T-cell (primary cell): ENCODE results near the gene STMN3. TPM values are rescaled to one million over a fixed set of nuclear protein-coding genes. Genes with fewer than 3 reads are reported as not detected.

ENCODE experiments used
- ATAC-seq, 4 experiments: fragments of 200-7000 bp in 3 of 4; fragments of 150-1000 bp in 1 of 4; cut with Tn5 transposase; replicated peaks in 1 of 4; 1 replicate in 3 of 4; 2 replicates in 1 of 4; pipeline ENCODE4 v1.10.0; 2021; ENCODE audit warnings: moderate library complexity in 3 of 4, mild to moderate bottlenecking in 2 of 4, moderate number of reproducible peaks in 1 of 4
- CTCF ChIA-PET, 2 donors: fragments of 300-600 bp; sonication (Branson Sonifier 250); formaldehyde crosslinking; loops; one replicate each; lab custom pipeline; 2022; ENCODE audit warnings: antibody characterized with exemption in 2 of 2; lab: Charles Lee
- POLR2A ChIA-PET, 2 donors: fragments of 300-600 bp; sonication (Branson Sonifier 250); formaldehyde crosslinking; loops; one replicate each; lab custom pipeline; 2022; ENCODE audit warnings: antibody characterized with exemption in 2 of 2; lab: Charles Lee
- DNase-seq, 35 experiments: peaks; one replicate each; pipeline versions ENCODE4 v3.0.0 to v3.0.0-alpha.2; 2013 to 2023
- H3K27ac ChIP-seq: one replicate; pipeline ENCODE4 v1.5.1; 2013; ENCODE audit warnings: low read length
- H3K27me3 ChIP-seq, 2 experiments: replicated peaks in 1 of 2; 1 replicate in 1 of 2; 2 replicates in 1 of 2; pipeline versions ENCODE4 v1.6.1 to v1.7.0; 2013; ENCODE audit warnings: low read length in 1 of 2, mixed read lengths in 1 of 2; ENCODE audit not compliant: control insufficient read depth in 2 of 2, insufficient read depth in 2 of 2; ENCODE audit errors: extremely low read depth in 1 of 2
- H3K36me3 ChIP-seq, 2 donors: 1 replicate in 1 of 2; 2 replicates in 1 of 2; pipeline versions ENCODE4 v1.6.1 to v1.7.0; 2013; ENCODE audit warnings: low read length in 1 of 2; ENCODE audit not compliant: control insufficient read depth in 2 of 2, insufficient read depth in 1 of 2; ENCODE audit errors: extremely low read depth in 1 of 2
- H3K4me1 ChIP-seq, 2 experiments: 1 replicate in 1 of 2; 2 replicates in 1 of 2; pipeline versions ENCODE4 v1.6.1 to v1.7.0; 2013; ENCODE audit warnings: low read length in 2 of 2, mixed read lengths in 1 of 2; ENCODE audit not compliant: insufficient read depth in 2 of 2, control insufficient read depth in 1 of 2; ENCODE audit errors: extremely low read depth in 1 of 2
- H3K4me3 ChIP-seq, 2 donors: 1 replicate in 1 of 2; 2 replicates in 1 of 2; pipeline versions ENCODE4 v1.5.1 to v1.7.0; 2013; ENCODE audit warnings: mild to moderate bottlenecking in 2 of 2, low read length in 1 of 2, moderate library complexity in 1 of 2; ENCODE audit not compliant: control insufficient read depth in 1 of 2; ENCODE audit errors: extremely low read depth in 1 of 2
- H3K9me3 ChIP-seq: 2 replicates; pipeline ENCODE4 v1.7.0; 2013
- H3K27ac Mint-ChIP-seq, 2 donors: one replicate each; pipeline ENCODE4 v1.8.0; 2020 to 2021; ENCODE audit warnings: mild to moderate bottlenecking in 2 of 2, mixed read lengths in 2 of 2
- H3K27me3 Mint-ChIP-seq, 2 donors: one replicate each; pipeline ENCODE4 v1.8.0; 2021 to 2022; ENCODE audit warnings: mixed read lengths in 2 of 2
- H3K36me3 Mint-ChIP-seq: one replicate; pipeline ENCODE4 v1.8.0; 2021; ENCODE audit warnings: mixed read lengths
- H3K4me1 Mint-ChIP-seq, 3 donors: one replicate each; pipeline ENCODE4 v1.8.0; 2020 to 2022; ENCODE audit warnings: mixed read lengths in 3 of 3, mild to moderate bottlenecking in 1 of 3
- H3K4me3 Mint-ChIP-seq, 3 donors: one replicate each; pipeline ENCODE4 v1.8.0; 2020 to 2022; ENCODE audit warnings: mild to moderate bottlenecking in 3 of 3, mixed read lengths in 3 of 3, moderate library complexity in 3 of 3
- H3K9me3 Mint-ChIP-seq, 3 donors: one replicate each; pipeline ENCODE4 v1.8.0; 2020 to 2022; ENCODE audit warnings: mixed read lengths in 3 of 3
- WGBS: methylation state at CpG from one replicate; pipeline ENCODE4 v1.1.5; 2013; ENCODE audit warnings: missing lambda C conversion rate; ENCODE audit not compliant: insufficient coverage; 5-methylcytosine and 5-hydroxymethylcytosine counted together
- total RNA-seq, 35 experiments: library from RNA in 6 of 35; stranded (reverse) in 6 of 35; fragments of 120-200 nt in 1 of 35; gene quantifications; one replicate each; pipeline versions ENCODE4 v1.2.1 to v1.2.4 and lab custom pipeline; 2013 to 2026

STMN3 gene
- total RNA-seq, 5 donors from 2014 or later (not counting 1 experiment from before 2014, with no cell fraction given): 92.9 to 121 (median 107) TPM

DNA sequence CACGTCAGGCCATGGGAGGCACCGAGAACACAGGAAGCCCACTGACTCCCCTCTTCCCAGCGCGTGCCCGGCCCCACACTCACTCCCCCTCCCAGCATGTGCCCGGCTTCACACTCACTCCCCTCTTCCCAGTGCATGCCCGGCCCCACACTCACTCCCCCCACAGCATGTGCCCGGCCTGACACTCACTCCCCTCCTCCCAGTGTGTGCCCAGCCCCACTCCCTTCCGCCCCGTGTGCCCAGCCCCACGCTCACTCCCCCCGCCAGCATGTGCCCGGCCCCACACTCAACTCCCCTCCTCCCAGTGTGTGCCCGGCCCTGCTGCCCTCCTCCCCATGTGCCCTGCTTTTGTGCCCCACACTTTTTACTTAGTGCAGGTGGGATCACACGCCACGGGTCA is 14.6 kb upstream of the STMN3 start:
- no peaks in the 10 kb centered on the region for H3K27me3 Mint-ChIP-seq
- H3K27me3 ChIP-seq: no peaks in the 10 kb centered on the region
- no peak overlapping the region for H3K27ac Mint-ChIP-seq
- ChIA-PET POLR2A (no interaction called here), CTCF (no interaction called here)
- H3K9me3 ChIP-seq: no peaks in the 10 kb centered on the region
- WGBS: 95% methylated on average over 12 of the region's 16 CpGs
- no peaks in the 10 kb centered on the region for H3K4me1 ChIP-seq
- H3K4me3 Mint-ChIP-seq: no peak overlapping the region
- H3K4me3 ChIP-seq: no peak overlapping the region
- ATAC-seq (no peak), DNase-seq (no peak)
- H3K36me3 Mint-ChIP-seq: peaks cover 19% of the 10 kb centered on the region
- H3K9me3 Mint-ChIP-seq: no peaks in the 10 kb centered on the region
- no peaks in the 10 kb centered on the region for H3K4me1 Mint-ChIP-seq
- peaks cover 20 to 43% of the 10 kb centered on the region in 2 donors for H3K36me3 ChIP-seq
- H3K27ac ChIP-seq: no peak overlapping the region

DNA sequence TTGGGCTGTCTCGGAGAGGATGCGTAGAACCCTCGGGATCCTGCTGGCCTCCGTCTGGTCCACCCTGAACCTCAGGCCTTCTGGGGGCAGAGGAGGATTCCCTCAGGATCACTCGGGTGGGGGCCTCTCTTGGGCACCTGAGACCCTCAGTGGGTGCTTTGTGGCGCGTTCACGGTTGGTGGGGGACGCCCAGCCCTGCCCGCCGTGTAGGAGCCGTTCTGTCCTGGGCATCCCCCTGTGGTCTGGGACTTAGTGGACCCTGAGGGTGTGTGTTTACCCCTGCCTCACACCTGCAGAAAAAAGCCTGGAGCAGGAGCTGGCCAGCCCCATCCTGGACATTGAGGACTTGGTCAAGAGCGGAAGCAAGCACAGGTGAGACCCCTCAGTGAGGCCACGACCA is 12.5 kb upstream of the STMN3 start:
- no peaks in the 10 kb centered on the region for H3K4me1 Mint-ChIP-seq
- WGBS: 95% methylated on average over 11 of the region's 14 CpGs
- H3K36me3 Mint-ChIP-seq: peaks cover 25% of the 10 kb centered on the region
- H3K9me3 ChIP-seq: no peaks in the 10 kb centered on the region
- H3K36me3 ChIP-seq: peaks cover 25 to 54% of the 10 kb centered on the region in 2 donors
- no peak overlapping the region for H3K4me3 ChIP-seq
- ATAC-seq (no peak), DNase-seq (no peak)
- H3K9me3 Mint-ChIP-seq: no peaks in the 10 kb centered on the region
- no peak overlapping the region for H3K27ac ChIP-seq
- H3K27ac Mint-ChIP-seq: no peak overlapping the region
- ChIA-PET POLR2A (no interaction called here), CTCF (no interaction called here)
- no peaks in the 10 kb centered on the region for H3K27me3 Mint-ChIP-seq
- H3K4me1 ChIP-seq: no peaks in the 10 kb centered on the region
- no peak overlapping the region for H3K4me3 Mint-ChIP-seq
- no peaks in the 10 kb centered on the region for H3K27me3 ChIP-seq

DNA sequence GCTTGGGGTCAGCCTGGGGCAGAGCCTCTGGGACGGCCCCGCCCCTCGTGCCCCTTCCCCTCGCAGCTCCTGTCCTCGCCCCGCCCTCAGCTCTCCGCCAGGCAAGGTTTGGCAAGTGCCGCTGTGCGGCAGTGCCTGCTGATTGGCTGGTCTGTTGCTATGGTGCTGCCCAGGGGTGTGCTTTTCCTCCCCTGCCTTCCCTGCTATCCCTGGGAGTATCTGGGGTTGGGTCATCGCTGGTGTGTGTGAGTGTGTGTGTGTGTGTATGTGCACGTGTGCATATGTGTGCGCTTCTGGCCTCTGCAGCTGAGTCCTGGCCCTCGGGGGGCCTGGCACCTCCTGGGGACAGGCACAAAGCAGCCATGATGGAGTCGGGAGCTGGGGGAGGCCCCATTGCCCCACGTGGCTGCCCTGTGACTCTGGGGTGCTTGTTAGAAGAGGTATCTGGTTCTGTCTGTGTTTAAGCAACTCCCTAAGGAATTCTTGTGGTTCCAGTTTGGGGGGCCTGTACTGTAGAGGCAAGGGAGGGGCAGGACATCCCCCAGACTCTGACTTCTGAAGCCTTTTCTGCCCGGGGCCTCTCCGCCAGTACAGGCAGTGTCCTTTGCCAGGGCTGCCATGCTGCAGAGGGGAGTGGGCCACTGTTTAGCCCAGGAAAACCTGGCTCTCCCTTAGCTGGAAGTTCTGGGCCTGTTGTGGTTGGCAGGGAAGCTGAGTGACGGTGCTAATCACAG is 11.8 kb upstream of the STMN3 start:
- Histone ChIP-seq H3K36me3 (peaks cover 25 to 54% of the 10 kb centered on the region in 2 donors), H3K27ac (no peak overlapping the region), H3K9me3 (no peaks in the 10 kb centered on the region), H3K27me3 (no peaks in the 10 kb centered on the region), H3K4me3 (no peak overlapping the region), H3K4me1 (no peaks in the 10 kb centered on the region)
- peaks cover 2 to 5% (median 4%) of the 10 kb centered on the region in 3 donors for H3K4me1 Mint-ChIP-seq
- no peaks in the 10 kb centered on the region for H3K27me3 Mint-ChIP-seq
- H3K4me3 Mint-ChIP-seq: no peak overlapping the region
- H3K9me3 Mint-ChIP-seq: no peaks in the 10 kb centered on the region
- H3K27ac Mint-ChIP-seq: no peak overlapping the region
- ChIA-PET CTCF (no interaction called here), POLR2A (interaction anchor here in 1 of 2 donors (0.6 kb wide), 1 partner anchor 373 kb away, joined by 3 read pairs; no protein-coding TSS in a partner anchor)
- ATAC-seq (no peak), DNase-seq (no peak)
- 85% methylated on average over 15 of the region's 18 CpGs for WGBS
- peaks cover 23% of the 10 kb centered on the region for H3K36me3 Mint-ChIP-seq

DNA sequence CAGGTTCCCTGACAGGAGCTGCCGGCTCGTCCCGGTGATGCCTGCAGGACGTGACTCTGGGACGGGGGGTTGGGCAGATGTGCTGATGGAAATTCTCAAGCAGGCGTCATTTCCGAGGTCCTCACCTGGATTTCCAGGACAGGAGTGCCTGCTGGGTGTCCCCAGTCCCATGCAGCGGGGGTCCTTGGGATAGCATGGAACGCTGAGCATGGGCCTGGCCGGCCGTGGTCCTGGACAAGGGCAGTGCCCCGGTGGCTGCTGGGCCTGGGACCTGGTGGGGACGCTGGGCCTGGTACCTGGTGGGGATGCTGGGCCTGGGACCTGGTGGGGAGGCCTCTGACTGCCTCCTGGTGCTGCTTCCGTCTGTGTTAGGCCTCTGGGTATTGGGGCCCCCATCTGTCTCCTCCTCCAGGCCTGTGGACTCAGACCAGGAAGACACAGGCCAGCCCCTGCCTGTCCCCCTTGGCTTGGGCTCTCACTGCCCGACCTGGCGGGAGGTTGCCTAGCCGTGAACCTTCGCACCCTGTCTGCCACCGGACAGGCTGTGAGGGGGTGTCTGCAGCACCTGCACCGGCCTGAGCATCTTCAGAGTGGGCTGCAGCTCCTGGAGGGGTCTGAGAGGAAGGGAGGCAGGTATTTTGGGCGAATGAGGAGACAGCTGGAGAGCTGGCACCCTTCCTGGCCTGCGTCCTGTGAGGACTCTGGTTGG is 11.1 kb upstream of the STMN3 start:
- Histone ChIP-seq H3K27me3 (no peaks in the 10 kb centered on the region), H3K27ac (no peak overlapping the region), H3K4me3 (no peak overlapping the region), H3K4me1 (peaks cover 0 to 4% of the 10 kb centered on the region in 2 experiments), H3K9me3 (no peaks in the 10 kb centered on the region), H3K36me3 (peaks cover 25 to 54% of the 10 kb centered on the region in 2 donors)
- peaks cover 8 to 12% (median 11%) of the 10 kb centered on the region in 3 donors for H3K4me1 Mint-ChIP-seq
- ChIA-PET CTCF (no interaction called here), POLR2A (no interaction called here)
- H3K36me3 Mint-ChIP-seq: peaks cover 22% of the 10 kb centered on the region
- DNase-seq (no peak), ATAC-seq (no peak)
- 96% methylated on average over 22 of the region's 22 CpGs for WGBS
- no peaks in the 10 kb centered on the region for H3K9me3 Mint-ChIP-seq
- no peak overlapping the region for H3K4me3 Mint-ChIP-seq
- no peaks in the 10 kb centered on the region for H3K27me3 Mint-ChIP-seq
- no peak overlapping the region for H3K27ac Mint-ChIP-seq

DNA sequence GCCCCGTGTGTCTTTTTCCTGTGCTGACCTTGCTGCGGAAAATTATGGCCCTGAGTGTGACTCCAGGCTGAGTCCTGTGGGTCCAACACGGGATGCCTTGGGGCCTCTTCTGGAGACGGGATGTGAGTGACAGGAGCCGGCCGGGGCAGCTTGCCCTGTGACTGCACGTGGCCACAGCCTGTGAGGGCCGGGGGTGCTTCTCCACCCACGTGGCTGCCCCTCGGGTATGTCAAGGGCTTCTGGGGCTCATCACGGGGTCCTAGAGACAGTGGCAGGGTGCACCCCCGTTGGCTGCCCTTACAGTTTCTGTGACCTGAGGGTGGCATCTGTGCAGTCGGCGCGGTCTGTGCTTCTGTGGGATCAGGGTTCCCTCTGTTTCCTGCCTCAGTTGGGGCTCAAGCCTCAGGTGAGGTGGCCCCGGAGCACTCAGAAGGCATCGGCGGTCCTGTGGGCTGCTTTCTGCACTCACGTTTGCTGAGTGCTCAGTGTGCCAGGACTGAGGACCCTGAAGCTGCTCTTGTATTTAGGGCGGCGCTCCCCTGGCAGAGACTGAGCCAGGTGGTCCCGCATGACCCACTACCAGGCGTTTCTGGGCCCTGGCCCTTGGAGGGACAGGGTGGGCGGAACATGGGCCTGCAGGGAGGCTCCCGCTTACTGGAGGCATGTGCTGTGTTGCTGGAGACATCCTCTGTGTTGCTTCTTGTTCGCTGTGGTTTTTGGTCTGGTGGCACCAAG is 10.3 kb upstream of the STMN3 start:
- CTCF ChIA-PET: no interaction called here

DNA sequence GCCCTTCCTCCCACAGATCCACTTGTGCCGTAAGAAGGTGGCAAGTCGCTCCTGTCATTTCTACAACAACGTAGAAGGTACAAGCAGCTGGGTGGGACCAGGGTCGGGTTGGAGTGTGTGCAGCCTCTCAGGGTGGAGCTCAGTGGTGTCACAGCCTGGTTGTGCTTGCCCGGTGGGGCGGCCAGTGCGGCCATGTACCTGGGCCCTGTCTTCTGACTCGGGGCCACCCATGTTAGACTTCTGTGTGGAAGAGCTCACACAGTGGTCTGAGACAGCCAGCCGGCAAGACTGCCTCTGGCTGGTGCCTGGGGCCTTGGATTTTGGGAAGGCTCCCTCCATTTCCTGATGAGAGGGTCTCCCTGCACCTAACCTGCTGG is 9.6 kb upstream of the STMN3 start:
- H3K27ac Mint-ChIP-seq: no peak overlapping the region
- H3K9me3 Mint-ChIP-seq: no peaks in the 10 kb centered on the region
- ChIA-PET CTCF (no interaction called here), POLR2A (no interaction called here)
- Histone ChIP-seq H3K4me1 (peaks cover 0 to 16% of the 10 kb centered on the region in 2 experiments), H3K36me3 (peaks cover 25 to 50% of the 10 kb centered on the region in 2 donors), H3K27me3 (no peaks in the 10 kb centered on the region), H3K27ac (no peak overlapping the region), H3K4me3 (no peak overlapping the region), H3K9me3 (no peaks in the 10 kb centered on the region)
- no peaks in the 10 kb centered on the region for H3K27me3 Mint-ChIP-seq
- ATAC-seq (no peak), DNase-seq (no peak)
- peaks cover 12% of the 10 kb centered on the region for H3K36me3 Mint-ChIP-seq
- no peak overlapping the region for H3K4me3 Mint-ChIP-seq
- 96% methylated on average over 7 of the region's 9 CpGs for WGBS
- H3K4me1 Mint-ChIP-seq: peaks cover 22 to 26% (median 23%) of the 10 kb centered on the region in 3 donors

More for the DNA sequence above, 10.3 kb upstream of the STMN3 start:
- H3K9me3 Mint-ChIP-seq: no peaks in the 10 kb centered on the region
- H3K27ac Mint-ChIP-seq: no peak overlapping the region
- Histone ChIP-seq H3K4me1 (peaks cover 0 to 12% of the 10 kb centered on the region in 2 experiments), H3K4me3 (no peak overlapping the region), H3K9me3 (no peaks in the 10 kb centered on the region), H3K27ac (no peak overlapping the region), H3K27me3 (no peaks in the 10 kb centered on the region), H3K36me3 (peaks cover 25 to 51% of the 10 kb centered on the region in 2 donors)
- WGBS: 95% methylated on average over 26 of the region's 26 CpGs
- H3K4me1 Mint-ChIP-seq: peaks cover 15 to 20% (median 16%) of the 10 kb centered on the region in 3 donors
- POLR2A ChIA-PET: no interaction called here
- ATAC-seq (no peak), DNase-seq (no peak)
- no peak overlapping the region for H3K4me3 Mint-ChIP-seq
- H3K36me3 Mint-ChIP-seq: peaks cover 17% of the 10 kb centered on the region
- no peaks in the 10 kb centered on the region for H3K27me3 Mint-ChIP-seq
